Measurements from ENCODE around the gene HS6ST2. TPM values are rescaled to one million over a fixed set of nuclear protein-coding genes. Genes with fewer than 3 reads are reported as not detected.
"Not testable (repeated sequence)": the region's sequence is repeated elsewhere in the genome, so short reads cannot be mapped to it uniquely, and the experiment has no call there.

Gene HS6ST2
- total RNA-seq, 1 donor from 2014 or later, result 0.08 TPM

DNA sequence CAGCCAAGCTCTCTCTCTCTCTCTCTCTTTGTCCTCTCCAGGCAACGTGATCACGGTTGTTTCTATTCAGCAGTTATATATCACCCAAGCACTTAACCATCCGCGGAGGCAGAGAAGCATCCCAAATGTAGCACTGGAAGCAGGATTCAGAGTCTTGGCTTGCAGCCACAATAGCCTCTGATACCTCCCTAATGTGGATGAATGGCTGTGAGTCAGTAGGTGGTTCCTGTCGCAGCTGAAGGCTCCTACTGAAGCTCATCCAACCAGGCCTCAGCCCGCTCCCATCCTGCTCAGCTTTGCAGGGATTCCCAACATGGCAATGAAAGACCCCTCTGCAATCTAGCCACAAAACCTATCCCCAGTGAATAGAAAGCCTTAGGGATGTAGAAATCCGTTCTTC is 5.1 kb downstream of the HS6ST2 start:
- intact Hi-C loops (cut with DNase I), result no loop called here
- ATAC-seq (no peak), DNase-seq (ENCODE audit: missing footprints) (no peak)

DNA sequence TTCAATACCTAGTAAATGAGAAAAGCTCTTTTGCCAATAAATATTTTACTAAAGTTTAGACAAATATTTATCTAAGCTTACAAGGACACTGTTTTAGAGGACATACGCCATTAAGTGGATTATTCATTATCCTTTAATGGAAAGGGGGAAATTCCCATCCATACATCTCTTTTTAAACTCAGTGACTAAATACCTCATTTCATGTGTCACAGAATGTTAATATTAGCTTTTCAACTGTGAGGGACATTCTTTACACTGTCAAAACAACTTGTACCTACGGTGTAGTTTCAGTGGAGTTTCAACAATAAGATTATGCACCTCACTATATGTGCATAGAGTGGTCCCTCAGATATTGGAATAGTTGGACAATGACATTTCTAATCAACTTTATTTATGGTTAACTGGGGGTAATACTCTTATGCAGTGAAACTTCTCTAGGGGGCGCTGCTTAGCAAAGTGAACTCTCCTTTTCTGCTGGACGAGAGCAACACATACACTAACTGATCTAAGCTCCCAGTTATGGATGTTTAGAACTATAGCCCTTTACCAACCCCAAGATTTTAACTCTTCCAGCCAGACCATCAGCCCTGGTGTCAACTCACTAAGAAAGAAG is 9.7 kb downstream of the HS6ST2 start:
- DNase-seq (ENCODE audit: missing footprints) (no peak), ATAC-seq (no peak)
- intact Hi-C loops (cut with DNase I), result no loop called here

DNA sequence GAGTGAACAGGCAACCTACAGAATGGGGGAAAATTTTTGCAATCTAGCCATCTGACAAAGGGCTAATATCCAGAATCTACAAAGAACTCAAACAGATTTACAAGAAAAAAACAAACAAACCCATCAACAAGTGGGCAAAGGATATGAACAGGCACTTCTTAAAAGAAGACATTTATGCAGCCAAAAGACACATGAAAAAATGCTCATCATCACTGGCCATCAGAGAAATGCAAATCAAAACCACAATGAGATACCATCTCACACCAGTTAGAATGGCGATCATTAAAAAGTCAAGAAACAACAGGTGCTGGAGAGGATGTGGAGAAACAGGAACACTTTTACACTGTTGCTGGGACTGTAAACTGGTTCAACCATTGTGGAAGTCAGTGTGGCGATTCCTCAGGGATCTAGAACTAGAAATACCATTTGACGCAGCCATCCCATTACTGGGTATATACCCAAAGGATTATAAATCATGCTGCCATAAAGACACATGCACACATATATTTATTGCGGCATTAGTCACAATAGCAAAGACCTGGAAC is 13.3 kb downstream of the HS6ST2 start:
- DNase-seq (ENCODE audit: missing footprints); intact Hi-C loops (cut with DNase I); ATAC-seq: not testable (repeated sequence)

DNA sequence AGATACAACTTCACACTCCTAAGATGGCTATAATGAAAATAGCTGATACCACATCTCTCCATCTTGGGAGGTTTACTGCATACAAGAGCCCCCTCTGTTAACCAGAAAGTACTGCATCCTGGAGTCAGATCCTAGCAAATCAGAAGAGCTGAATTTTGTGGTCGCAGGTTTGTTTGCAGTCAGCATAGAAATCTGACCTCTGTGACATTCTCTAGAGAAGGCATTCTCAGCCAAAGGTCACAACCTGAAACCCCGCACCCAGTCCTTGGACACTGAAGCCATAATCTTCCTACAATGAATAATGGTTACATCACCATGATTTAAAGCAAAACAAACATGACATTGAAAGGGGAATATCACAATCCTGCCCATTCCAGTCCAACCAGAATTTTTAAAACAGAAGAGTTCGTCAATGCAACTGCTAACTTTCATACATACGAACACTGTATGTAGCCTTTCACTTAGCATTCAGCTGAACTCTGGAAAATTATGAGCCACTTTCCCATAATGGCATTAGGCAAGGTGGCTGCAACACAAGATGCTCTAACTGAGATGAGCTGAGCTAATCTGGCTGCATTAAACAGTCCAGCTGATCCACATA is 17.6 kb downstream of the HS6ST2 start:
- no peak for ATAC-seq
- intact Hi-C loops (cut with DNase I), result no loop called here
- no peak for DNase-seq (ENCODE audit: missing footprints)

DNA sequence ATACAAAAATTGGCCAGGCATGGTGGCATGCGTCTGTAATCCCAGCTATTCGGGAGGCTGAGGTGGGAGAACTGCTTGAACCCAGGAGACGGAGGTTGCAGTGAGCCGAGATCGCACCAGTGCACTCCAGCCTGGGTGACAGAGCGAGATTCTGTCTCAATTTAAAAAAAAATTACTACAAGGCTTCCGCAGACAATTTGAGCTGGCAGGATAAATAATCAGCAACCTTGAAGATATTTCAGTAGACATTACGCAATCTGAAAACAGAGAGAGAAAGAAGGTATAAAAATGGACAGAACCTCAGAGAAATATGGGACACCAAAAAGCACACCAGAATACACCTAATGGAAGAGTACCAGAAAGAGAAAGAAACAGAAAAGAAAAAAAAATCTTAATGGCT is 25.3 kb downstream of the HS6ST2 start:
- intact Hi-C loops (cut with DNase I), result no loop called here
- ATAC-seq (no peak), DNase-seq (ENCODE audit: missing footprints) (no peak)

DNA sequence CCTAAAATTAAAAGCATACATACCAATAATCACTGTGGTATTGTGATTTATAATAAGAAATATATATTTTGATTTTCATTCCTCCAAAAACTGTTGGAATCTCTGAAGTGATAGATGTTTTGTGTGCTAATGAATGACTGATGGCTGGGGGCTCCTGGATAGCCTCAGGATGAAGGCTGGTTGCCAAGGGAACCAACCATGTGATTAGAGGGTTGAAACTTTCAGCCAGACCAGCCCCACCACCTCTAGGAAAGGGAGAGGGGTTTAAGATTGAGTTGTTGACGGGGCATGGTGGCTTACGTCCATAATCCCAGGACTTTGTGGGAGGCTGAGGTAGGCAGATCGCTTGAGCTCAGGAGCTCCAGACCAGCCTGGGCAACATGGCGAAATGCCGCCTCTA is 34.0 kb downstream of the HS6ST2 start:
- ATAC-seq, result no peak
- DNase-seq (ENCODE audit: missing footprints), result no peak
- intact Hi-C loops (cut with DNase I), result no loop called here

DNA sequence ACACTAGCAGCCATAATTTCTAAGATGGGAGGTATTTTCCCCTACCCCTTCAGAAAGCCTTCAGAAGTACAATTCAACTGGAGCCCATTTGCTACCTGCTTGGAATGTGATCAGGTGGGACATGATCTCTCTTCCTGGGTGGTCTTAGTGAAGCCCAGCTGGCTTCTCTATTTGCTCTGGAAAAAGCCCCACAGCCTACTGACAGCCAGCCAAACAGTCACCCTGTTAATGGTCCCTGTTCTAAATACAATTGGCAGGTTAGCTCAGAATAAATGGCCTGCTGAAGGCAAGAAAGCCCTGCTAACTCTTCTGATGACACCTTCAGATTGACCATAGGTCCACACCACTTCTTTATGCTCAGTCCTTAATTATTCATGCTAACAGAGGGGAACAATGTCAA is 39.9 kb downstream of the HS6ST2 start:
- no peak for ATAC-seq
- no peak for DNase-seq (ENCODE audit: missing footprints)
- intact Hi-C loops (cut with DNase I), result no loop called here

DNA sequence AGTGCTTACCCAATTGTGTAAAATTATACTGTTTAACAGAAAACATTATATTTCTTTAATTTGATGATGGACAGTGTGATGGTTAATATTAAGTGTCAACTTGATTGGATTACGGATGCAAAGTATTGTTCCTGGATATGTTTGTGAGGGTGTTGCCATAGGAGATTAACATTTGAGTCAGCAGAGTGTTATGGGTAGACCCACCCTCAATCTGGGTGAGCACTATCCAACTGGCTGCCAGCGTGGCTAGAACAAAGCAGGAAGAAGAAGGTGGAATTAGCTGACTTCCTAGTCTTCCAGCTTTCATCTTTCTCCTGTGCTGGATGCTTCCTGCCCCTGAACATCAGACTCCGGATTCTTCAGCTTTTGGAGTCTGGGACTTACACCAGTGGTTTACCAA is 42.1 kb downstream of the HS6ST2 start:
- intact Hi-C loops (cut with DNase I), result no loop called here
- no peak for ATAC-seq
- no peak for DNase-seq (ENCODE audit: missing footprints)

DNA sequence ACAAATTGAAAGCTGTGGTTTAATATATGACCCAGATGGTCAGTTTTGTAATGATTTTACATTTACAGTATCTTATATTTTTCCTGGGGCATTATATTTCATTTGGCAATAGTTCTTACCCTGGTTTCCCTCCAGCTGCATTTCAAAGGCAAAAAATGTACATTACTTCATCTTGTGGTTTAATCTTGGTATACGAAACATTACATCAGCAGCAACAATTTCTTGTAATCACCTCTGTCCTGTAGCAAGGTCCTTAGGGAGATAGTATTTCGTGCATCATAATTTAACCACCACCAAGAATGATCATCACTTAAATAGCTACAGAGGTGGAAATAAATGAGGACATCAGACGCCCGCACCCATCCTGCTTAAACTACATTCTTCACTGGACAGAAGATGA is 48.8 kb downstream of the HS6ST2 start:
- intact Hi-C loops (cut with DNase I), result no loop called here
- ATAC-seq (no peak), DNase-seq (ENCODE audit: missing footprints) (no peak)

DNA sequence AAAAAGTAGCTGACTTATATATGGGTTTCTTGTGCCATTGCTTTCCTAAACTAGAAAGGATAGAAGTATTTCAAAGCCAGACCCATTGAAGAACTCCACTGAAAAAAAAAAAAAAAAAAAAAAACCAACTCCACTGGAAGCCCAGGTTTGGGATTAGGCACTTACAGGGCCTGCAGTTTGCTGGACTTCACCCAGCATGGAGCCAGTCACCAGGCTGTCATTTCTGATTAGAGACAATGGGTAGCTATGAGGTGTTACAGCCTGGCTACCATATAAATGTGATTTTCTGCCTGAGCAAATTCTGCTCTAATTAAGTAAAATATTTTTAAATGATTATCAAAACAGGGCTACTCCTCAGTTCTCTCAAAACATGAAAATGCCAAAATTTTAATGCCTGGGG is 49.5 kb downstream of the HS6ST2 start:
- no peak for ATAC-seq
- intact Hi-C loops (cut with DNase I), result no loop called here
- DNase-seq (ENCODE audit: missing footprints), result no peak

DNA sequence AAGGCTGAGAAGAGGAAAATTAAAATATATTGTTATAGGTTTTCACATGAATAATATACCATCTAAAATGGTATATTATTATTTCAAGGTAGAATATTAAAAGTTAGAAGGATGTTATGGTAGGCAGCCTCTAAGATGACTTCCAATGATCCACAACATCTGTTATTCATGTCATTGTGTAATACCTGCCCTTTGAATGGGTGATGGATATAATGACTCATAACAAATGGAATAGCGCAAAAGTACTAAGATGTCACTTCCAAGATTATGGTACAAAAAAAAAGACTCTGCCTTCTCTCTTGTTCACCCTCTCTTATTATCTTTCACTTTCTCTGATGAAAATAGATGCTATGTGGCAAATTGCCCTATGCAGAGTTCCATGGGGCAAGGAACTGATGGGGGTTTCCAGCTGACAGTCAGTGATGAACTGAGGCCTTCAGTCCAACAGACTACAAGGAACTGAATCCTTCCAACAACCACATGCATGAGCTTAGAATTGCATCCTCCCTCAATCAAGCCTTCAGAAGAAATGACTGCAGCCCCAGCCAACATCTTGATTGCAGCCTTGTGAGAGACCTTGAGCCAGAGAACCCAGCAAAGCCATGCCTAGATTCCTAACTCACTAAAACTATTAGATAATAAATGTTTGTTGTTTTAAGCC is 57.7 kb downstream of the HS6ST2 start:
- intact Hi-C loops (cut with DNase I), result no loop called here
- DNase-seq (ENCODE audit: missing footprints) (no peak), ATAC-seq (no peak)

DNA sequence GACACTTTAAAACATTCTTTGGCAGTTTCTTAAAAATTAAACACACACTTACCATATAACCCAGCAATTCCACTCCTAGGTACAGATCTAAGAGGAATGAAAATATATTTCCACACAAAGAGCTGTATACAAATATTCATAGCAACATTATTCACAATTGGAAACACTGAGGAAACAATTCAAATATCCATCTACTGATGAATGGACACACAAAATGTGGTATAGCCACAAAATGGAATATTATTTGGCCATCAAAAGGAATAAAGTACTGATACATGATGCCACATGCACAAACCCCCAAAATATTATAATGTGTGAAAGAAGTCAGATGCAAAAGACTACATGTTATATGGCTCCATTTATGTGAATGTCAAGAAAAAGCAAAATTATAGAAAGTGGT is 70.9 kb downstream of the HS6ST2 start:
- ATAC-seq (no peak), DNase-seq (ENCODE audit: missing footprints) (no peak)
- intact Hi-C loops (cut with DNase I), result no loop called here

DNA sequence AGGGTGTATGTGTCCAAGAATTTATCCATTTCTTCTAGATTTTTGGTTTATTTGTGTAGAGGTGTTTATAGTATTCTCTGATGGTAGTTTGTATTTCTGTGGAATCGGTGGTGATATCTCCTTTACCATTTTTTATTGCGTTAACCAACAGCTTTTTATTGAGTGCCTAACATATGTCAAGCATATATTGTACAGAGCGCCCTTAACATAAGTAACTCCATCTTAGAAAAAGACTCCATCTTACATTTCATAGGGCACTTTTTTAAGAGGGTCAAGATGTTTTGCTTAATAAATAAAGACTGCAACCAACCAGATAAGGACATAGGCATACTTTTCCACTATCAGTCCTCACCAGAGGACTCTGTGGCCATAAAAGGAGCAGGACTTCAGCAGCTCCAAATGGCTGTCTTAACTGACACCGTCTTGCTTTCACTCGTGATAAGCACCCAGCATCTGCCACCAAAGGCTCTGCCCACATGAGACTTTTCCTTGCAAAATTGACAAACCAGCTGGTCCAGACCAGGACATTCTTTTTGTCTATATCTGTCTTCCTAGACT is 75.0 kb downstream of the HS6ST2 start:
- ATAC-seq, result no peak
- no peak for DNase-seq (ENCODE audit: missing footprints)
- intact Hi-C loops (cut with DNase I), result no loop called here

DNA sequence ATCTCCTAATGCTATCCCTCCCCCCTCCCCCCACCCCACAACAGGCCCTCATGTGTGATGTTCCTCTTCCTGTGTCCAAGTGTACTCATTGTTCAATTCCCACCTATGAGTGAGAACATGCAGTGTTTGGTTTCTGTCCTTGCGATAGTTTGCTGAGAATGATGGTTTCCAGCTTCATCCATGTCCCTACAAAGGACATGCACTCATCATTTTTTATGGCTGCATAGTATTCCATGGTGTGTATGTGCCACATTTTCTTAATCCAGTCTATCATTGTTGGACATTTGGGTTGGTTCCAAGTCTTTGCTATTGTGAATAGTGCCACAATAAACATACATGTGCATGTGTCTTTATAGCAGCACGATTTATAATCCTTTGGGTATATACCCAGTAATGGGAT is 77.7 kb downstream of the HS6ST2 start:
- ATAC-seq; DNase-seq (ENCODE audit: missing footprints); intact Hi-C loops (cut with DNase I): not testable (repeated sequence)

DNA sequence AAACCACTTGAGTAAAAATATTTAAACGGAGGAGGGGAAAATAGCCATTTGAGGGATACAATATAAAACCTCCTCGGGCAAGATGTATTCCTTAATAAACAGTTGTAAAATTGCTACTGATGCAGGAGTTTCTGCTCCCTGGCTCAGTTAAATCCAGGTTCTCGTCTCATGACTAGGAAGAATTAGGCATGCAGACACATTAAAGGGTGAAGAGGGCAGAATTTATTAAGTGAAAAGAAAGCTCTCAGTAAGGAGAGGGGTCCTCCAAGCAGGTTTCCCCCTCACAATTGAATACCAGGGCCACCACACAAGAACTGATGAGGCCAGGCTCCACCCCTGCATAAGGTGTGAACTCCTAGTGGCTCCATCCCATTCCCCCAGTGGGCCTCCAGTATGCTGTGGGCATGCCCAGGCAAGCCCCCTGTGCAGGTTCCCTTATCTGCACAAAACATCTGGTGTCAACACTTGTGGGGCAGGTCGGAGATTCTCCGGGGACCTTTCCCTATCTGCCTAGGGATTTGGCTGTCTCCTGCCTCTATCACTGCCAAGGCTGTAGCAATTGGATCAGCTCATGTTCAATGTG is 80.4 kb downstream of the HS6ST2 start:
- intact Hi-C loops (cut with DNase I), result no loop called here
- no peak for DNase-seq (ENCODE audit: missing footprints)
- ATAC-seq, result no peak

DNA sequence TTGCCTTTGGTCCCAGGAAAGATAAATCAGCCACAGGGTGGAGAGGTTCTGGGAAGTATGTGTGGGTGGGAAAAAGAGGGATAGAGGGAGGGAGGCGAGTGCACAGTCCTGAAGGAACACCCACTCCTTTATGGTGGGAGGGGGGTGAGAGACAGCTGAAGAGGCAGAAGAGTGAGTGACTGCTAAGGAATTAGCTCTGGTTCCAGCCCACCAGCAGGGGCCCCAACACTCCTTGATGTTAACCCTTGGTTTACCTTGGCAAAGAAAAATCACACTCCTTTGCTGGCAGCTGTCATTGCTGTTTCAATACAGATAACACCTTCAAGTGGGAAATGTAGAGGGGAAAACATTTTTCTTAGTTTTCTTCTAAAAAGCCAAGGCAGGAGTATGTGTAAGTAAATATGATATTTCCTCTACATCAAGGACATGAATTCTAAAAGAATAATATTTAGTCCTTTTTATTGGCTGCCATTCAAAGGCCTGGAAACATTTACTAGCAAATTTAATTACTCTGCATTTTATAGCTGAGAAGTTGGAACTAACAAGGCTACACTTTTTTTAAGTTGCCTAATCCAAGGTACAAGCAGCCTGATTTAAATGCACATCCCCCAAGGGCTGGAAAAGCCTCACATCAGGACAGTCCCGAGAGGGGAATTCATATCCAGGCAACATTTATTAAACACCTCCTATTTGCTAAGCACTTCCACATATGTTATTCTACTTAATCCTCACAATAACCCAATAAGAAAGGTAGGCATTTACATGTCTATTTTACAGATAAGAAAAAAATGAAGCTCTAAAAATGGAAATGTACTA is 81.7 kb downstream of the HS6ST2 start:
- ATAC-seq (no peak), DNase-seq (ENCODE audit: missing footprints) (no peak)
- intact Hi-C loops (cut with DNase I), result no loop called here

DNA sequence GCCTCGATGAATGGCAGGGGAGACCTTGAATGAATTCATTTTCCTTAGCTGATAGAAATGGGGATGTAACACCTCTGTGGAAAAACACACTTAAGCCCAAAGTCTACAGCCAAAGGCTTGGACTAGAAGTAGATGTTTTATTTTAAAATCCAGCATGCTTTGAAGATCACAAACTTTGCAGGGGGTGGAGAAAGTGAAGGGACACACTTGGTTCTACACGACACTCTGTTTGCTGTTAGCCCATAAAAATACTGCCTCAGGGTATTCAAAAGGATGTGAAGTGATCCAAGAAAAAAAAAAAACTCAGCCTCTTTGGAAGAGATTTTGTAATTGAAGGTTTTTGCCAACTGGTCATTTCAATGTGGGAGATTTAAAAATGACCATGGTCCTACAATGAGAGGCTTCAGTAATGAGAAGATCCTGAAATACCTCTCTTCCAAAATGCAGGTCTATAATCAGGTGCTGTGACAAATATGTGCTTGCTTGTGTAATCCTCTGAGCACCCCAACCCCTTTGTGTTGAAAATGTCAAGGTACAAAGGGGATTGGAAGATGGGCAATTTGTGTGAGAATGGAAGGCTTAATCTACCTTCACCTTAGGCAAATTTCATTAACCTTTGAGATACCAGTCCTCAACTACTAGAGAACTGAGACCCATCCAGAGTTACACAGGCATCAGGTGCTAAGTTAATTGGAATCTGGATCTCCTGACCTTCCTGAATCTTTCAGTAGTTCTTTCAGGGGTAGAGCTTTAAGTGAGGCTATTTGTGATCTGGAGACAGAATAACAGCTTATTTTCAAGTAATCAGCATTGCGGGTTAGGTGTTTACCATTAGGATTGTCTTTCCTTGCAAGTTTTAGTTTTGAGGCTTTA is 82.5 kb downstream of the HS6ST2 start:
- ATAC-seq (no peak), DNase-seq (ENCODE audit: missing footprints) (no peak)
- intact Hi-C loops (cut with DNase I), result no loop called here

DNA sequence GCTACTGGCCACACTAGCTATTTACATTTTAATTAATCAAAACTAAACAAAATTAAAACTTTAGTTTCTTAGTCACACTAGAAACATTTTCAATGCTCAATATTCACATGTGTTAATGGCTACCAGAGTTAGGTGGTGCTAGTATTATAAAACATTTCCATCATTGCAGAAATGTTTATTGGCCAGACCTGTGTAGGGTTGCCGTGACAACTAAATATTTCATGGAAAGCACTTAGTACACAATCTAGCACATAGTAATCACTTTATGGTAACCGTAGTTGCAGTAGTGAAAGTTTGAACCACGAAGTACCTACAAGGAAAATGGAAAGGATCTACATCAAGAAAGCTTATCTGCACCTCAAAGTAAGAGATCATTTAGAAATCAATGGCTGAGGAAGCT is 95.9 kb downstream of the HS6ST2 start:
- intact Hi-C loops (cut with DNase I), result no loop called here
- ATAC-seq (no peak), DNase-seq (ENCODE audit: missing footprints) (no peak)

Measured in Right ventricle myocardium inferior (tissue), 1 donor.